Stimulated activated CD4-positive, alpha-beta T cell treated with anti-CD3 and anti-CD28 coated beads, TNF-alpha, amount 100 ng/mL, for 4 hours (primary cell): ENCODE results near the gene ANO1.
"Not testable (repeated sequence)": the region's sequence is repeated elsewhere in the genome, so short reads cannot be mapped to it uniquely, and the experiment has no call there.

Source experiments
- DNase-seq, 3 experiments: peaks; one replicate each; pipeline ENCODE4 v3.0.0-alpha.2; 2020; ENCODE audit warnings: low read depth in 3 of 3

The ANO1 gene

GRCh38 chr11:70210051-70210501, 132.0 kb downstream of the ANO1 start:
- DNase-seq, result no peak

GRCh38 chr11:70210530-70210929, 132.4 kb downstream of the ANO1 start:
- DNase-seq, result no peak

- no peak for DNase-seq
Observed at GRCh38 chr11:70212227-70212811, 134.2 kb downstream of the ANO1 start.

GRCh38 chr11:70217388-70217787, 139.3 kb downstream of the ANO1 start:
- not testable (repeated sequence) for DNase-seq

- DNase-seq, result not testable (repeated sequence)
Observed at GRCh38 chr11:70218076-70218475, 140.0 kb downstream of the ANO1 start.

- DNase-seq, result no peak
Observed at GRCh38 chr11:70220136-70220535, 142.0 kb downstream of the ANO1 start.

GRCh38 chr11:70220920-70221319, 142.8 kb downstream of the ANO1 start:
- no peak for DNase-seq

GRCh38 chr11:70225681-70226177, 147.6 kb downstream of the ANO1 start:
- DNase-seq, result no peak

GRCh38 chr11:70226183-70226582, 148.1 kb downstream of the ANO1 start:
- DNase-seq, result no peak

GRCh38 chr11:70226967-70227366, 148.8 kb downstream of the ANO1 start:
- no peak for DNase-seq

GRCh38 chr11:70229737-70230136, 151.6 kb downstream of the ANO1 start:
- DNase-seq, result no peak

- no peak for DNase-seq
Observed at GRCh38 chr11:70230151-70230839, 152.2 kb downstream of the ANO1 start.

GRCh38 chr11:70230840-70231710, 153.0 kb downstream of the ANO1 start:
- DNase-seq, result no peak

- no peak for DNase-seq
Observed at GRCh38 chr11:70233034-70233433, 154.9 kb downstream of the ANO1 start.

GRCh38 chr11:70233511-70233934, 155.4 kb downstream of the ANO1 start:
- no peak for DNase-seq

- DNase-seq, result no peak
Observed at GRCh38 chr11:70233962-70234361, 155.8 kb downstream of the ANO1 start.
